Epidermal melanocyte (primary cell): Measurements from ENCODE around the gene ID2.
"Not testable (repeated sequence)": the region's sequence is repeated elsewhere in the genome, so short reads cannot be mapped to it uniquely, and the experiment has no call there.

ENCODE experiments used
- DNase-seq: peaks from one replicate; pipeline ENCODE4 v3.0.0; 2011; ENCODE audit warnings: low spot score; ENCODE audit not compliant: insufficient read length

Gene ID2

DNA sequence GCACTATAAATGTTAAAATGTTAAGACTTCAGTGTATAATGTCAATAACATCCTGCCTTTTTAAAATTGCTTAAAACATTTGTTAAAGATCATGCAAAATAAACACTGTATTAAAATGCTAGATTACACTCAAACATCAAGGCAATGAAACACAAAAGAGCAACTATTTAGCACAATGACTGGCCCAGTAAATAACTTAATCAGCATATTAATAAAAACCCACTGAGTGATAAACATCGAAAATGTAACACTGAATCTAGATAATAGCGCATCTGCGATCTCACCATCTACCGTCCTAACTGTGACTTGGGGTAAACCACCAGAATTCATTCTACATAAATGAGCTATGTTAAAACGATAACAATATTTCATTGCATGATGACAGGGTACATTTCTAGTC is 47.2 kb downstream of the ID2 start:
- not testable (repeated sequence) for DNase-seq

DNA sequence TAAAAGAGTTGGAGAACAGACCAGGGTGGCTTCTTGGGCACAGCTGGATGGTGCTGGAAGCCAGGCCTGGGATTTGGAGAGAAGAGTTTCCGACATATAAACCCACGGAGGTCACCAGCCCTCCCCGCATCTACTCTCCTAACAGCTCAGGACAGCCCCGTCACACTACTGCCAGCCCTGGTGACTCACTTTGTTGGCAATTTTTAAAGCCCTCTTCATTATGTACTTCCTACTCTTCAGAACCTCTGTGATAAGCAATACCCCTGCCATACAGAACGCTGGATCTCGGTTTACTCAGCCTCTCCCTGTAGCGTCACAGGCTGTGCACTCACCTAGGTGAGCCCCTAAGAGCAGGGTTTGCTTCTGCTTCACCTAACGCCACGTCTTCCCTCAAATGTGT is 48.1 kb downstream of the ID2 start:
- no peak for DNase-seq

DNA sequence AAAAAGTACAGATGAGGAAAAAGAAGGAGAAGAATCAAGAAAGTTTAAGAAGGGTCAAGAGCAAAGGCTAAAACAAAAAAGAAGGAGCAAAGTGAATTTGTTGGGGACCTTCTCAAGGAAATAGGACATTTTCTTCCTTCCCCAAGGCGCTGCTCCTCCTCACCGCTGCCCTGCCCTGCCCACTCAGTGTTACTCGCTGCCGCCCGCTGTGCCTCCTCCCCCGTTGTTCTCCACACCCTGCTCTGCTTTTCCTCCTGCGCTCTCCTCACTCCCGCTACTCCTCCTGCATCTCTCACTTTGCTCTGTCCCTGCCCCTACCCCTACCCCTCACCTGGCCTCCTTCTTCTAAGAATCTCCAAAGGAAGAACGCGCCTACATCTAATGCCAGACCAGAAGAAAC is 50.7 kb downstream of the ID2 start:
- no peak for DNase-seq
